ENCODE data around the gene HELQ. TPM values are rescaled to one million over a fixed set of nuclear protein-coding genes. Genes with fewer than 3 reads are reported as not detected.

Gene HELQ
- total and polyA plus RNA-seq, 9 of the 15 experiments (the other 6 are each of a cell fraction or from before 2014, with no cell fraction given), result 3.5 to 15.2 (median 11.9) TPM

- no peak for TF ChIP-seq HMG20A (CRISPR knock-in tag; conservative IDR thresholded peaks at IDR 0.05)
- no peak for TF ChIP-seq PRPF4 (IDR thresholded peaks at IDR 0.05; ENCODE audit: insufficient read depth, low read depth, low read length, poor library complexity, severe bottlenecking)
- TF ChIP-seq NR2C2 (CRISPR knock-in tag; IDR thresholded peaks at IDR 0.05), result peak; percentile 76; the same call in 1 of the 2 replicates
- TF ChIP-seq NR2C2 (tag; IDR thresholded peaks at IDR 0.05), result no peak; the same call in none of the 2 replicates
- no peak for TF ChIP-seq SIRT6 (IDR thresholded peaks at IDR 0.05; ENCODE audit: low read depth, low read length)
- TF ChIP-seq KDM4B (IDR thresholded peaks at IDR 0.05; ENCODE audit: borderline replicate concordance in 2 of 2, low read depth in 1 of 2), result 0 out of 4 replicates have a peak, but pooled peaks of 1 of the 2 experiments have one; percentile 26
- no peak; a peak in 2 of 4 replicates for TF ChIP-seq UBTF (IDR thresholded peaks at IDR 0.05; ENCODE audit: borderline replicate concordance in 1 of 2, low read depth in 2 of 2, low read length in 2 of 2)
- no peak for TF ChIP-seq ID3 (CRISPR knock-in tag; IDR thresholded peaks at IDR 0.05)
- peak; percentile 55; the same call in 1 of the 2 replicates for TF ChIP-seq ID3 (tag; IDR thresholded peaks at IDR 0.05)
- TF ChIP-seq HNRNPH1 (optimal IDR thresholded peaks at IDR 0.05; ENCODE audit: low read depth, low read length), result no peak
- TF ChIP-seq MEF2D (tag; conservative IDR thresholded peaks at IDR 0.05; ENCODE audit: low read depth), result no peak
- TF ChIP-seq CBX8 (IDR thresholded peaks at IDR 0.05; ENCODE audit: borderline replicate concordance, extremely low read depth, low read depth, low read length, poor library complexity, severe bottlenecking), result no peak
- TF ChIP-seq PBX2 (CRISPR knock-in tag; IDR thresholded peaks at IDR 0.05; ENCODE audit: low read depth), result no peak
- TF ChIP-seq PBX2 (tag; conservative IDR thresholded peaks at IDR 0.05; ENCODE audit: low read depth), result no peak
- no peak for TF ChIP-seq ZNF79 (CRISPR knock-in tag; IDR thresholded peaks at IDR 0.05; ENCODE audit: low read depth)
- no peak for TF ChIP-seq SP2 (IDR thresholded peaks at IDR 0.05; ENCODE audit: extremely low read depth, low read depth, low read length, poor library complexity, severe bottlenecking)
- TF ChIP-seq SMARCB1 (IDR thresholded peaks at IDR 0.05; ENCODE audit: insufficient read length, low read depth), result no peak
- TF ChIP-seq ZNF280B (CRISPR knock-in tag; IDR thresholded peaks at IDR 0.05), result no peak
Observed at GRCh38 chr4:83484500-83485461, 29.2 kb upstream of the HELQ start, which contains the start of gene ABRAXAS1 (continued).

Data from K562 (cell line).